Left lobe of liver (tissue), 2 donors: ENCODE measurements around the gene DNAJB2. TPM values are rescaled to one million over a fixed set of nuclear protein-coding genes. Genes with fewer than 3 reads are reported as not detected.
"Not testable (repeated sequence)": the region's sequence is repeated elsewhere in the genome, so short reads cannot be mapped to it uniquely, and the experiment has no call there.

ENCODE experiments used
- ATAC-seq: fragments of 200-7000 bp; cut with Tn5 transposase; one replicate; pipeline ENCODE4 v1.9.1; 2020; ENCODE audit warnings: mild to moderate bottlenecking, moderate library complexity
- DNase-seq: peaks from one replicate; pipeline ENCODE4 v3.0.0-alpha.2; 2020; ENCODE audit warnings: low spot score
- total RNA-seq: library from RNA; stranded (reverse); gene quantifications from one replicate; pipeline ENCODE4 v1.2.1, GENCODE V29; 2021
- donor health status: DM: no; HTN: no; CAD: no; lungs with moderate emphysema.
- donor health status: DM: no; HTN: yes; CAD: no.

Gene DNAJB2
- total RNA-seq, 1 donor from 2014 or later, result 40.9 TPM

DNA sequence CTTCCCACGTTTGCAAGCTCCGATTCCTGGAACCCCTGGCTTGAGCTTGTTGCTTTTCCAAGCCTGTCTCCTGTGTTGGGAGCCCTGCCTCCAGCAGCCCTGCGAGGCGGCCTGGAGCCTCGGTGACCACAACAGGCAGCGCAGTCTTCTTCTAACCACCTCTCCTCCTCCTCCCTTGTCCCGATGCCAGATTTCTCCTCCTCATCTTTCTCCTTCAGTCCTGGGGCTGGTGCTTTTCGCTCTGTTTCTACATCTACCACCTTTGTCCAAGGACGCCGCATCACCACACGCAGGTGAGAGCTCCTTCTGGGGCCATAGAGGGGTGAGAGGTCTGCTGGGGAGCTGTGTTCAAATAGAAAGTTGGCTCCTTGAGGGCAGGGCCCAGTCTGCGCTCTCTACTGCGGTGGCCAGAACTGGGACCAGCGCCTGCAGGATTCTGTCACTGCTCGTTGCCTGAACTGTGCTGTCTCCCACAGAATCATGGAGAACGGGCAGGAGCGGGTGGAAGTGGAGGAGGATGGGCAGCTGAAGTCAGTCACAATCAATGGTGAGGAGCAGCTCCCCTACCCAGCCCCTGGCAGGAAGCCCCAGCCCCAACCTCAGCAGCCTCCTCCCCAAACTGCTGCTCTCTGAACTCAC, 3.9 kb downstream of the DNAJB2 start:
- ATAC-seq (no peak), DNase-seq (no peak)

- no peak for ATAC-seq
- no peak for DNase-seq
Measured at GRCh38 chr2:219284501-219285372, 5.6 kb downstream of the DNAJB2 start.

- ATAC-seq (no peak), DNase-seq (no peak)
Measured at GRCh38 chr2:219285373-219285735, 6.2 kb downstream of the DNAJB2 start.

- DNase-seq, result no peak
- no peak for ATAC-seq
Measured at GRCh38 chr2:219285894-219286425, 6.8 kb downstream of the DNAJB2 start.

- no peak for DNase-seq
- ATAC-seq, result peak; percentile 7
Measured at GRCh38 chr2:219286436-219287115, 7.4 kb downstream of the DNAJB2 start.

- DNase-seq, ATAC-seq: not testable (repeated sequence)
Measured at GRCh38 chr2:219287116-219287440, 7.9 kb downstream of the DNAJB2 start.

GRCh38 chr2:219287580-219288265, 8.6 kb downstream of the DNAJB2 start:
- DNase-seq, result no peak
- ATAC-seq, result no peak

GRCh38 chr2:219289195-219289536, 10.0 kb downstream of the DNAJB2 start:
- no peak for DNase-seq
- ATAC-seq, result no peak

DNA sequence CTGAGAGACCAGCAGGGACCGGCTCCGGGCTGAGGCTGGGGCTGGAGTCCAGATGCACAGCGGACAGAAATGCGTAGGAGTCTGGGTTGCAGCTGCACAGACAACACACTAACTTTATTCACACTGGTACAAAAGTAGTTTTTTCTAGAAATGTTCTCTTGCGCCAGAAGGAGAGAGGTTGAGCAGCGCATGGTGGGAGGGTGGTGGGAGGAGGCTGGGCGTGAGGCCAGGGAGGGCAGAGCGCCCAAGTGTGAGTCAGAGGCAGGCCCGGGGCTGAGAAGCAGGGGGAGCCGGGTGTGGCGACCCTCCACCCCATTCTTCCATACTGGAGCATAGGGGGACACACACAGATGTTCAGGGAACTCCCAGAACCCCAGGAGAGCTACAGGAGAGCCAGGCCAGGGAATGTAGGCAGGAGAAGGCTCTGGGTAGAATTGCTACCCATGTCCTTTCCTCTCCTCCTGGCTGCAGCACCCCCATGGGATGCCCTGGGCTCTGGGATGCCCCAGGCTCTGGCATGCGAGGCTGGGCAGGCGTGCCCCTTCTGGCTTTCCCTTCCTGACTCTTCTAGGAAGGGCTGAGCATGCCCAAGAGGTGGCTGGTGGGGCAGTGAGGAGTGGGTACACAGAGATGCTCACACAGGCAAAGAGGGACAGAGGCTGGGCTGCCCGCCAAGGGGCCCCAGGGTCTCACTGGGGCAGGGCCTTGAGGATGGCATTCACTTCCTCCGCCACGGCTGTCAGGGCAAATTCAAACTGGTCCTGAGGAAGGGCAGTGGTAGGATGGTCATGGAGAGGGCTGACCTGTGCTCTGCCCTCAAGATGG, 10.6 kb downstream of the DNAJB2 start:
- no peak for ATAC-seq
- DNase-seq, result no peak

- no peak for ATAC-seq
- no peak for DNase-seq
Measured at GRCh38 chr2:219290381-219291171, 11.4 kb downstream of the DNAJB2 start.

DNA sequence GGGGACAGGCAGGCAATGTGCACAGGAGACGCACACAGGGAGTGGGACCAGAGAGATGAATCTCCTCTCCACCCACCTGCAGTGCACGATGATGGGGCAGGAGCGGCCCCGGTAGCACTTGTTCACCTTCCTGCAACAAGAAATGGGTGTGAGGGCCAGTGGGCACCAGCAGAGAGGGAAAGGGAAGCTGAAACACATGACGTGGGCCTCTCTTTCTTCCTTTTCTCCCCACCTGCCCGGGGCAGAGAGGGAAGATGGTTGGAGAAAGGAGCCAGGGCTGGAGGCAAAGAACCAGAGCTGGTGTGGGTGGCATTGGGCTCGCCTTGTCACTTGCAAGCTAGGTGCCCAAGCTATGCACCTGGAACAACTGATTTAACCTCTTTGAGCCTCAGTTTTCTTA, 12.2 kb downstream of the DNAJB2 start:
- DNase-seq, result peak; percentile 10

GRCh38 chr2:219291910-219292490, 12.8 kb downstream of the DNAJB2 start:
- DNase-seq, result peak; percentile 34
- no peak for ATAC-seq

More for the DNA sequence above, 12.2 kb downstream of the DNAJB2 start:
- no peak for ATAC-seq

- no peak for ATAC-seq
- peak; percentile 21 for DNase-seq
Measured at GRCh38 chr2:219292616-219293015, 13.4 kb downstream of the DNAJB2 start.

GRCh38 chr2:219293736-219294231, 14.6 kb downstream of the DNAJB2 start:
- DNase-seq (peak; percentile 41), ATAC-seq (no peak)

- ATAC-seq (peak; percentile 96), DNase-seq (peak; percentile 91)
Measured at GRCh38 chr2:219294356-219295351, 15.5 kb downstream of the DNAJB2 start.

GRCh38 chr2:219296142-219296541, 17.0 kb downstream of the DNAJB2 start:
- ATAC-seq (no peak), DNase-seq (peak; percentile 43)

- no peak for ATAC-seq
- peak; percentile 42 for DNase-seq
Measured at GRCh38 chr2:219296631-219297391, 17.6 kb downstream of the DNAJB2 start.
